ENCODE measurements around the gene IGSF21.

The IGSF21 gene

DNA sequence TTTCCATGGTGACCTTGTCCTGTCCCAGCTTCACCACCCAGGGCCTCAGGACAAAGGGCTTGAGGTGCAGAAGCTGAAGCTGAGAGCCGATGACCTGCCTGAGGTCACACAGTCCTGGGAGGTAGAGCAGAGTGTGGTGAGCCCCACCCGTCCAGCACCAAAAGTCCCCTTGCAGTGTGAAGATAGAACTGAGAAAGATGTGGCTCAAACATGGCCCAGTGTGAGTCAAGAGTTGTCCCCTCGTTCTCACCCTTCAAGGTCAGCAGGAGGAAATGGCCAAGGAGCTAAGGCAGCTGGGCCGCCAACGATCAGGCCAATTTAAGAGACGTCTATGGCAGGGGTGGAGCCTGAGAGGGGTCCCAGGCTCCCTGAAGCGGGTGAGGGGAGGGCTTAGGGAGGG lies 215.7 kb downstream of the IGSF21 start:
- in situ Hi-C loops (cut with HindIII; ENCODE audit: low sequenced_read_pairs): no loop called here
- TF ChIP-seq, protein P1, sequence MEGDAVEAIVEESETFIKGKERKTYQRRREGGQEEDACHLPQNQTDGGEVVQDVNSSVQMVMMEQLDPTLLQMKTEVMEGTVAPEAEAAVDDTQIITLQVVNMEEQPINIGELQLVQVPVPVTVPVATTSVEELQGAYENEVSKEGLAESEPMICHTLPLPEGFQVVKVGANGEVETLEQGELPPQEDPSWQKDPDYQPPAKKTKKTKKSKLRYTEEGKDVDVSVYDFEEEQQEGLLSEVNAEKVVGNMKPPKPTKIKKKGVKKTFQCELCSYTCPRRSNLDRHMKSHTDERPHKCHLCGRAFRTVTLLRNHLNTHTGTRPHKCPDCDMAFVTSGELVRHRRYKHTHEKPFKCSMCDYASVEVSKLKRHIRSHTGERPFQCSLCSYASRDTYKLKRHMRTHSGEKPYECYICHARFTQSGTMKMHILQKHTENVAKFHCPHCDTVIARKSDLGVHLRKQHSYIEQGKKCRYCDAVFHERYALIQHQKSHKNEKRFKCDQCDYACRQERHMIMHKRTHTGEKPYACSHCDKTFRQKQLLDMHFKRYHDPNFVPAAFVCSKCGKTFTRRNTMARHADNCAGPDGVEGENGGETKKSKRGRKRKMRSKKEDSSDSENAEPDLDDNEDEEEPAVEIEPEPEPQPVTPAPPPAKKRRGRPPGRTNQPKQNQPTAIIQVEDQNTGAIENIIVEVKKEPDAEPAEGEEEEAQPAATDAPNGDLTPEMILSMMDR (IDR thresholded peaks at IDR 0.05; ENCODE audit: low read depth, low read length): no peak

DNA sequence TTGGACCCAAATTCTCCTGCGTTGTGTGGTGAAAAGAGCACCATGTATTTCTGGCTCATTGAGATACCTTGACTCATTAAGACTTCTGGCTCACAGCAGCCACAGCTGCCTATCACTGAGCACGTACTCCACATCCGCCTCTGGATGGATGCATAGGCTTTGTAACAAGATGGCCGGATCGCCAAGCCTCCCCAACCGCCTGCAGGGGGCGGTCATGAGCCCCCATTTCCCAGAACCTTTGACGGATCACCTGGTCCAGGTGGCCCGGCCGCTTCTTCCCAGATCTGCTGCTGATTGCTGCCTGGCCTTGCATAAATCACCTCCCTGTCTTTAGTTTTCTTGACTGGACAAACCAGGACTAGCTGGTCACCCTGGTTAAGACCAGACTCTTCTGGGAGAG lies 216.6 kb downstream of the IGSF21 start:
- no peak overlapping the region for H3K4me3 ChIP-seq (ENCODE audit: low read depth, low read length)
- TF ChIP-seq, protein P1 (IDR thresholded peaks at IDR 0.05; ENCODE audit: low read depth, low read length): no peak
- in situ Hi-C loops (cut with HindIII; ENCODE audit: low sequenced_read_pairs): no loop called here
- no peak for DNase-seq (ENCODE audit: low read depth, low spot score)

More for the DNA sequence above, 215.7 kb downstream of the IGSF21 start:
- no peak for DNase-seq (ENCODE audit: low read depth, low spot score)
- no peak overlapping the region for H3K4me3 ChIP-seq (ENCODE audit: low read depth, low read length)

DNA sequence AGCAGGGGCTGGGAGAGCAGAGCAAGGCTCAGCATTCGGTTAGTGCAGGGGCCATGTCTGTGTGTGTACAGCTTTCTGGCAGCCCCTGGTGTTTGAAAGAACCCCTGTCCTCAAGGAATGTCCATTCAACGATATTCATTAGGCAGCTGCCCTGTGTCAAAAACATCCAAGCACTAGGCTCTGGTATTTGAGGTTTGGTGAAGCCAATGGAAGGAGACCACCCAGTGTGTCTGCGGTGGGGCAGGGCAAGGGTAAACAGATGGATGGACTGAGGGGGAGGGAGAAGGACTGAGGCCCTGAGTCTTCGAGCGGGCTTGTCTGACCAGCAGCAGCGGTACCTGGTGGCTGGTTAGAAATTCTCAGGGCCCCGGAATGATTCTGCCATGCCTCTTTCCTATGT lies 217.5 kb downstream of the IGSF21 start:
- DNase-seq (ENCODE audit: low read depth, low spot score): no peak
- in situ Hi-C loops (cut with HindIII; ENCODE audit: low sequenced_read_pairs): no loop called here
- H3K4me3 ChIP-seq (ENCODE audit: low read depth, low read length): no peak overlapping the region
- TF ChIP-seq, protein P1 (IDR thresholded peaks at IDR 0.05; ENCODE audit: low read depth, low read length): no peak

DNA sequence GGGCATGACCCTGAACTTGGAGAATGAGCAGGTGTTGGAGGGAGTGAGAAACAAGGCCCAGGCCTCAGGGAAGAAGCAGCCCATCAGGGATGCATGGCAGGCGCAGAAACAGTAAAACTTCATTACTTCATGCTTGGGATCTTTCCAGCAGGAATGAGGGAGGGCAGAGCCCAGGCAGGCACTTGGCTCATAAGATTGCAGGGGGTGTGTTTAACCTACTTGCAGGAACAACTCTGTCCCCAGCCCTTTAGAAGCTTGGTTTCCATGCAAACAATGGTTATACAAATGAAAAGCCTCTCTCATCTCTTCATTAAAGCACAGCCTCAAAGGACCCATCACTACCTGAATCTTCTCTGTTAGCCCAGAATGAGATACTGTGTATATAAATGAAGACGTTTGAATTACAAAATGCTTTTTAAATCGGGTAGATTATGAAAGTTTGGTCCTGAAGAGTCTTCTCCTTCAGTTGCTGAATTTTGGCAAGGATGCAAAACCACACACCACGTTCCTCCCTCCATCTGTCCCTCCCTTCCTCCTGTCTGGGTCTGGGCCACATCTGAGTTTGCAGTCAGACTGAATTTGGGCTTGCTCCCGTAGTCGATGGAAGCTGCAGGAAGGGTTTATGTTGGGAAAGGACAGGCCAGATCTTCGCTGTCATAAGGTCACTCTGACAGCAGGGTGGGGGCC lies 218.8 kb downstream of the IGSF21 start:
- no peak for DNase-seq (ENCODE audit: low read depth, low spot score)
- TF ChIP-seq, protein P1 (IDR thresholded peaks at IDR 0.05; ENCODE audit: low read depth, low read length): no peak
- in situ Hi-C loops (cut with HindIII; ENCODE audit: low sequenced_read_pairs): no loop called here
- no peak overlapping the region for H3K4me3 ChIP-seq (ENCODE audit: low read depth, low read length)

DNA sequence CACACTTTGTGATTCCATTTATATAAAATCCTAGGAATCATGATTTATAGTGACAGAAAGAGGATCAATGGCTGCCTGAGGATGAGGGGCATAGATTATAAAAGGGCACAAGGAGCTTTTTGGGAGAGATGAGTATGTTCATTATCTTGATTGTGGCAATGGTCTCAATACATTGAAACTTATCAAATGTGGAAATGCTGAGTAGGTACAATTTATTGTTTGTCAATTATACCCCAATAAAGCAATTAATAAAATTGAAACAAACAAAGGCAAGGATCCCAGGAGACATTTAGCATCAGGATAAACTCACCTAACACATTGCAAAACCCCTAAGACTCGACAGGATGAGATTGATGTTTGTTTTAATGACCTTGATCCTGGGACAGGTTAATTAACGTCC lies 220.1 kb downstream of the IGSF21 start:
- no peak overlapping the region for H3K4me3 ChIP-seq (ENCODE audit: low read depth, low read length)
- DNase-seq (ENCODE audit: low read depth, low spot score): no peak
- TF ChIP-seq, protein P1 (IDR thresholded peaks at IDR 0.05; ENCODE audit: low read depth, low read length): no peak
- in situ Hi-C loops (cut with HindIII; ENCODE audit: low sequenced_read_pairs): no loop called here

DNA sequence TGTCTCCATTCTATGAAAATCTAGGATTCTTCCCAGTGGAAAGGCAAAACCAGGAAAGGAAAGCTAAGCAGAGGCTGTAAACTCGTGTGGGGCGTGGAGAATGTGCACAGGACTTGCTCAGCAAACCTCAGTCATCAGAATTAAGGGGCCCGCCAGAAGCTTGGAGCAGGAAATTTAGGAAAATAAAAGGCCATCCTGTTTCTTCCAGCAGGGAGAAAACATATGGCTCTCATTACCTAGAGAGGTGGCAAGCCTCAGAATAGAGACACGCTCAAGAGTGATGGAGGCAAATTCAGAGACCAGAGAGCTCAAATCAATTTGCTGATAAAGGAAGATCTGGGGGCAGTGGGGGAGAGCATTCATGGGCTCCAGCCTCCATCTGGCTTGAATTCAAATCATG lies 221.2 kb downstream of the IGSF21 start:
- TF ChIP-seq, protein P1 (IDR thresholded peaks at IDR 0.05; ENCODE audit: low read depth, low read length): no peak
- in situ Hi-C loops (cut with HindIII; ENCODE audit: low sequenced_read_pairs): no loop called here
- H3K4me3 ChIP-seq (ENCODE audit: low read depth, low read length): no peak overlapping the region
- DNase-seq (ENCODE audit: low read depth, low spot score): no peak

Measured in astrocyte of the spinal cord (primary cell).